ENCODE results near the gene ILDR1.

ILDR1 gene

GRCh38 chr3:122011396-122011795, 10.7 kb downstream of the ILDR1 start:
- H3K4me1 ChIP-seq, result no peaks in the 10 kb centered on the region
- H3K9me3 ChIP-seq, result no peaks in the 10 kb centered on the region
- H3K4me3 ChIP-seq (ENCODE audit: low read depth, low read length), result no peak overlapping the region
- H3K36me3 ChIP-seq, result no peaks in the 10 kb centered on the region
- no peak for DNase-seq
- TF ChIP-seq CTCF (IDR thresholded peaks at IDR 0.05; ENCODE audit: low read depth, low read length), result no peak
- peaks cover 2% of the 10 kb centered on the region for H3K27me3 ChIP-seq

- Histone ChIP-seq H3K4me1 (no peaks in the 10 kb centered on the region), H3K4me3 (ENCODE audit: low read depth, low read length) (no peak overlapping the region), H3K27me3 (peaks cover under 1% of the 10 kb centered on the region), H3K36me3 (no peaks in the 10 kb centered on the region), H3K9me3 (no peaks in the 10 kb centered on the region)
- TF ChIP-seq CTCF (IDR thresholded peaks at IDR 0.05; ENCODE audit: low read depth, low read length), result no peak
- DNase-seq, result no peak
Observed at GRCh38 chr3:122010506-122010905, 11.5 kb downstream of the ILDR1 start.

GRCh38 chr3:122008166-122008565, 13.9 kb downstream of the ILDR1 start:
- Histone ChIP-seq H3K9me3 (no peaks in the 10 kb centered on the region), H3K4me1 (no peaks in the 10 kb centered on the region), H3K27me3 (peaks cover 6% of the 10 kb centered on the region; the same call in 1 of the 2 replicates), H3K36me3 (no peaks in the 10 kb centered on the region), H3K4me3 (ENCODE audit: low read depth, low read length) (no peak overlapping the region)
- no peak for TF ChIP-seq CTCF (IDR thresholded peaks at IDR 0.05; ENCODE audit: low read depth, low read length)
- no peak for DNase-seq

- Histone ChIP-seq H3K4me3 (ENCODE audit: low read depth, low read length) (no peak overlapping the region), H3K9me3 (no peaks in the 10 kb centered on the region), H3K4me1 (no peaks in the 10 kb centered on the region), H3K36me3 (no peaks in the 10 kb centered on the region), H3K27me3 (peaks cover 17% of the 10 kb centered on the region)
- no peak for DNase-seq
- TF ChIP-seq CTCF (IDR thresholded peaks at IDR 0.05; ENCODE audit: low read depth, low read length), result no peak
Observed at GRCh38 chr3:122006267-122006666, 15.8 kb downstream of the ILDR1 start.

GRCh38 chr3:122004991-122005565, 17.0 kb downstream of the ILDR1 start:
- no peaks in the 10 kb centered on the region for H3K4me1 ChIP-seq
- H3K27me3 ChIP-seq, result peaks cover 17% of the 10 kb centered on the region
- H3K36me3 ChIP-seq, result no peaks in the 10 kb centered on the region
- no peak for DNase-seq
- H3K4me3 ChIP-seq (ENCODE audit: low read depth, low read length), result no peak overlapping the region
- H3K9me3 ChIP-seq, result no peaks in the 10 kb centered on the region
- no peak for TF ChIP-seq CTCF (IDR thresholded peaks at IDR 0.05; ENCODE audit: low read depth, low read length)

- H3K9me3 ChIP-seq, result no peaks in the 10 kb centered on the region
- no peaks in the 10 kb centered on the region for H3K36me3 ChIP-seq
- H3K4me3 ChIP-seq (ENCODE audit: low read depth, low read length), result no peak overlapping the region
- no peak for DNase-seq
- TF ChIP-seq CTCF (IDR thresholded peaks at IDR 0.05; ENCODE audit: low read depth, low read length), result no peak
- H3K4me1 ChIP-seq, result no peaks in the 10 kb centered on the region
- peaks cover 17% of the 10 kb centered on the region for H3K27me3 ChIP-seq
Observed at GRCh38 chr3:122004107-122004506, 17.9 kb downstream of the ILDR1 start.
